Stimulated activated CD4-positive, alpha-beta T cell treated with anti-CD3 and anti-CD28 coated beads, Interleukin-2, amount 100 ng/mL, for 4 hours (primary cell): ENCODE results near the gene EI24.
A peak's percentile ranks its signal among the peaks of the same experiment; 100 is the strongest.
"Not testable (repeated sequence)": the region's sequence is repeated elsewhere in the genome, so short reads cannot be mapped to it uniquely, and the experiment has no call there.

Experiments
- DNase-seq: peaks from one replicate; pipeline ENCODE4 v3.0.0-alpha.2; 2020; ENCODE audit warnings: low read depth

The EI24 gene

DNA sequence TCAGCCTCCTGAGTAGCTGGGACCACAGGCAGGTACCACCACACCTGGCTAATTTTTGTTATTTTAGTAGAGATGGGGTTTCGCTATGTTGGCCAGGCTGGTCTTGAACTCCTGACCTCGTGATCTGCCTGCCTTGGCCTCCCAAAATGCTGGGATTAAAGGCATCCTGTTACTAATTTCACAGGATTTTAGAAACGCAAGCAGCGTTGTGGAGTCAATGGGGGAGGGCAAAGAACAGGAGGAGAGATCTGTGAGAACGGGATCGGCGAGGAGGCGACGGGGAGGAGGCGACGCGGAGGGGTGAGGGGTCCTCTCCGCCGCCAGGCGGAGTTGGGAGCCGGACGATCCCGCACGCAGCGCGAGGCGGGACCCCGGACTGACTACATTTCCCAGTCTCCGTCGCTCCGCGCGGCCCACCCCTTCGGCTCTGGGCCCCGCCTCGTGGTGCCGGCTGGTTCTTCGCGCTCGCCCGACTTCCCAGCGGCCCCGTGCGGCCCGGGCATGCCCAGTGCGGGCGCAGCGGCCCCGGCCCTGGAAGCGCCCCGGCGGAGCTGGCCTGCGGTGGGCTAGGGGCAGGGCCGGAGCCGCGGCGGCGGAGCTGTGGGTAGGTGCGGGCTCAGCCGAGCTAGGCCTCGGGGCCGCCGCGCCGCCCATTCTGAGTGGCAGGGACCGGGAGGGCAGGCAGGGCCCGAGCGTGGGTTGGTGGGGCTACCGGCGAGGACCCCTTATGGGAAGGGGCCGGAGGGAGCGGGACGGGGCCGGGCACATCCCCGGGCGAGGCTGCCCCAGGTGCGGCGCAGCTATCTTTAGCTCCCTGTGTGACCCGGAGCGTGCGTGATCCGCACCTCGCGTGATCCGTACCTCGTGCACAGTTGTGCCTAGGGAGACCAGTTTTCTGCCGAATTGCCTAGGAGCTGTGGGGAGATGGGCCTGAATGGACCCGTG lies at the start of gene EI24:
Gene EI24, plus strand, starts transcription at position 508 of the 945 bp plus-strand sequence. CDS start 3,051 bp downstream, outside the sequence.
- peak; percentile 85 for DNase-seq

DNA sequence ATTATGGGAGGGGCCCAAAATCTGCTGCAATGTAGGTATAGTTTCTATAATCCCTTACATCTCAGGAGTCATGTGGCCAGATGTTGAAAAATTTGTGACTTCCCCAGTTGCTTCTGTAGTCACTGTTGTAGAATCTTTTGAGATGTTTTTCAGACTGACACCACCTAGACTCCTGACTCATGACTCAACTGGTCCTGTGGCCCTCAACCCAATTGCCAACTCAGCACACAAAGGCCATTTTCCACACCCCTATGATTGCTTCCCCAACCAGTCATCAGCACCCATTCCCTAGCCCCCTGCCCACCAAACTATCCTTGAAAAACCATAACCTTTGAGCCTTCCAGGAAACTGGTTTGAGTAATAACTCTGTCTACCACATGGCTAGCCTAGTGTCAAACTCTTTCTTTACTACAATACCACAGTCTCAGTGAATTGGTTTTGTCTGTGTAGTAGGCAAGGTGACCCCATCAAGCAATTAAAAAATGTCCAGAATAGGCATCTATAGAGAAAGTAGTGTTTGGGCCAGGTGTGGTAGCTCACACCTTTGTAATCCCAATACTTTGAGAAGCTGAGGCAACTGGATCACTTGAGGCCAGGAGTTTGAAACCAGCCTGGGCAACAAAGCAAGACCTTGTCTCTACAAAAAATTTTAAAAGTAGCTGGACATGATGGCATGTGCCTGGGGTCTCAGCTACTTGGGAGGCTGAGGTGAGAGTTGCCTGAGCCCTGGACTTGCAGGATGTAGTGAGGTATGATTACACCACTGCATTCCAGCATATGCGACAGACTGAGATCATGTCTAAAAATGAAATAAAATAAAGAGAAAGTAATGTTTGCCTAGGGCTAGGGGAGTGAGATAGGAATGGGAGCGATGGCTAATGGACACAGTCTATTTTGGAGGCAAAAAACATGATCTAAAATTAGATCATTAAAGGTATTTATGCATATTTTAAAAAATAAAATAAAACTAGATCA lies 49.1 kb upstream of the EI24 start:
- no peak for DNase-seq

DNA sequence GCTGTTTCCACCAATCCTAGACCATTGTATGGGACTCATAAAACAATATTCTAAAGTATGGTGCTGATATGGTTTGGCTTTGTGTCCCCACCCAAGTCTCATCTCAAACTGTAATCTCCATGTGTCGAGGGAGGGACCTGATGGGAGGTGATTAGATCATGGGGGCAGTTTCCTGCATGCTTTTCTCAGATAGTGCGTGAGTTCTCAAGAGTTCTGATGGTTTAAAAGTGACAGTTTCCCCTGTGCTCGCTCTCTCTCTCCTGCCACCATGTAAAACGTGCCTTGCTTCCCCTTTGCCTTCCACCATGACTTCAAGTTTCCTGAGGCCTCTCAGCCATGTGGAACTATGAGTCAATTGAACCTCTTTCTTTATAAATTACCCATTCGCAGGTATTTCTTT lies 44.0 kb upstream of the EI24 start:
- DNase-seq: no peak

DNA sequence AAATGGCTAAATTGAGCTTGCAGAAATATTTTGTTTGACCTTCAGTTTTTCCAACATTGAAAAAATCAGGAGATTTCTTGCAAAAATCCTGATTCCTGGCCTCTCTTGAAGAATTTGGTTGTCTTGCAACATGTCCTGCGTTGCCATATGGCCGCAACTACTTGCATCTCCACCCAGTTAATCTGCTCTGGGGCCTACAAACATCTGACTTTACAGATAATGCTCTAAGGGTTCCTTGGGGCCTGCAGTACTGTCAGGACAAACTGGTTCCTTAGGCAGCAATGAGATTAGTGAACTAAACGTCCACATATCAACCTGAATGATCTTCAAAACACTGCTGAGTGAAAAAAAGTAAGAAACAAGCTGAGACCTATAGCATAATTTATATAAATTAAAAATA lies 36.6 kb upstream of the EI24 start:
- no peak for DNase-seq

DNA sequence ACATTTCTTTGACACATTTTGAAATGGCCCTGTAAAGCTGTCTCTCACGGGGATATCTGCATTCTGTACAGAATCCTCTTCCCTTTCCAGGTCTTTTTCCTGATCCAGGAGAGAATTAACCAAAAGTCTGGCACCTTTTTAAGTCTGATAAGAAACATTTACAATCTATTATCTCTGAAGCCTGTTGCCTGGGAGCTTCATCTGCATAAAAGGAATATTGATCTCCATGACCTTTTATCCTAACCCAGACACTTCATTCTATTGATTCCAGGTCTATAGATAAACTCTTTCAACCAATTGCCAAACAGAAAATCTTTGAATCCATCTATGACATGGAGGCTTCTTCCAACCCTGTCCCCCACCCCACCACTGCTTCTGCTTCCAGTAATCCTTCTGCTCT lies 33.7 kb upstream of the EI24 start:
- no peak for DNase-seq

DNA sequence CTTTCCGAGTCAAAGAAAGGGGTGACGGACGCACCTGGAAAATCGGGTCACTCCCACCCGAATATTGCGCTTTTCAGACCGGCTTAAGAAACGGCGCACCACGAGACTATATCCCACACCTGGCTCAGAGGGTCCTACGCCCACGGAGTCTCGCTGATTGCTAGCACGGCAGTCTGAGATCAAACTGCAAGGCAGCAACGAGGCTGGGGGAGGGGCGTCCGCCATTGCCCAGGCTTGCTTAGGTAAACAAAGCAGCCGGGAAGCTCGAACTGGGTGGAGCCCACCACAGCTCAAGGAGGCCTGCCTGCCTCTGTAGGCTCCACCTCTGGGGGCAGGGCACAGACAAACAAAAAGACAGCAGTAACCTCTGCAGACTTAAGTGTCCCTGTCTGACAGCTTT lies 32.4 kb upstream of the EI24 start:
- DNase-seq: not testable (repeated sequence)

DNA sequence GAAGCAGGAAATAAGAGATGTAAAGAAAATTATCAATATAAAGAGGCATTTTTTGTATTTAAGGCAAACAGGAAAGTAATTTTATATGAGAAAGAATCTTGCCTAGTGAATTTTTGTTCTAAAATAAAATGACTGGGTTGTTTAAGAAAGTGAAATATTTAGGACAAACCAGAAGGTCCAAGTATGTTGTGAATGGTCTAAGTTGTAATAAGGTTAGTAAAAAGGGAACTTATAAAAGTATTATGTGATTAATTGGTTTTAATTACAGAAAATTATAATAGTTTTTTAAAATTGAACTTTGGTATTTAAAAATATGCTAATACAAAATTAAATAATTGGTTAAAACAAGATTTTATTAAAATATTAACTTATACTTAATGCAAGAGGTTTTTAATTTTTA lies 26.6 kb upstream of the EI24 start:
- no peak for DNase-seq

DNA sequence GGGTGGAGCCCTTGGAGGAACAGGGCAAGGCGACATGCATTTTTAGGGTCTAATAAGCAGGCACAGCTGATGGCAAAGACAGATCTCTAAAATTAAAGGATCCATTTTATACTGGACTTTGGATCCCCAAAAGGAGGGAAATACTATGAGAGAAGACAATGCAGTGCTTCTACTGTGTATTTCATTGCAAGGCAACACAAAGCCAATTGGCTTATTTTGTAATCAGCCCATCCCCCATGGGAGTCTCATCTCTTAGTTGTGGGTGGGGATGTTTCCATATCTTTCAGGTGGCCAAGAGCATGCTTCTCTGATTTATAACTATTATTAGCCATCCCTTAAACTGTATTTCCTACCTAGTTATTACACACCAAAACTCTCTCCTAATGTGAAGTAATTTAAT lies 18.5 kb upstream of the EI24 start:
- no peak for DNase-seq

DNA sequence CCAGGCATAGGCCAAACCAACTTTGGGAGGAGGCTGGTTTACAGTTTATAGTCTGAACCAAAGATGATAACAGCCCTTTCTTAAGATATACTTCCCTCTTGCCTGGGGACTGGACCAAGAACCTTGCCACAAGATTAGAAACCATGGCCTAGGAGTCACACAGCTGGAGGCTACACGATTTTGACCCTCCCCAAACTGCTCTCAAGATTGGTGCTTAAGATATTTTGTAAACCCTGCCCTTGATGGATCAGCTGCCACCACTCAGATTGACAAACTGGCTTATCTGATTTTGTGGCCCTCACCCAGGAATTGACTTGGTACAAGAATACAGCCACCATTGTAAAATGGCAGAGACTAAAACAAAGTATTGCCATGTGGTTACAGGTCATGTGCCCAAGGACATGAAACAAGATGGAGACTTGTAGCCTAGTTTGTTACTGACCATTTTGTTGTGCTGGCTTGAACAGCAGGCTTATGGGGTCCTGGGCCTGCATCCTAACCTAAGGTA lies 17.4 kb upstream of the EI24 start:
- DNase-seq: no peak

DNA sequence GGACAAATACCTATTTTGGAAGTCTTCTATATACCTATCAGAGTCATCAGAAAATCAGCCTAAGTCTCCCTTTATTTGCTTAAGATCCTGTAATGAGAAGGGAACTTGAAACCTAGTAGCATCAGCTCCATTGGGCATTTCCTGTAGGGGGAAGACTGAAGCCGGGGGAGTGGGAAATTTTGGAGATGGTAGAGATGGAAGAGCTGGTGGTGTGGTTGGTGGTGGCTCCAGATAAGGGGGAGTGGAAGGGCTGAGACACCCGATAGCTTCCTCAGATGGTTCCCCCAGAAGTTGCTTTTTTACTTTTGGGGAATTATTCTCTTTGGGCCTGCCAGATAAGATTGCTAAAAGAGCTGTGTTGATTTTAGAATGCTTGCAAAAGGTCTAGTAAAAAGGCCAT lies 16.4 kb upstream of the EI24 start:
- DNase-seq: no peak

DNA sequence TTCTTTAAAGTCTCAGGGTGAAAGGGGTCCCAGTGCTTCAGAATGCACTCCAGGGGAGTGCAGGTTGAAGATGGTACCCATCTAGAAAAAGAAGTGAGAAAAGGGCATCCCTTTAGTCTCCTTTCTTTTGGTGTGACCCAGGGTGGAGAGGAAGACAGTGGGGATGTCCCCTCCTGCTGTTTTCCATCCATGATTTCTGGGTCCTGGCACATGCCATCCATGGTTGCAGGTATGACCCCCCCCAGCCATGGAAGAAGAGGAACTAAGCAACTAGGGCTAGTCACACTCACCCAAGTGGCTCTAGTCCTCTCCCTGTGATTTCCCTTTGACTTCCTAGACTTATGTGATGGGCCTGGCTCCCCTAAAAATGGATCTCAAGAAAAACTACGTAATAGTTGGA lies 15.9 kb upstream of the EI24 start:
- no peak for DNase-seq

DNA sequence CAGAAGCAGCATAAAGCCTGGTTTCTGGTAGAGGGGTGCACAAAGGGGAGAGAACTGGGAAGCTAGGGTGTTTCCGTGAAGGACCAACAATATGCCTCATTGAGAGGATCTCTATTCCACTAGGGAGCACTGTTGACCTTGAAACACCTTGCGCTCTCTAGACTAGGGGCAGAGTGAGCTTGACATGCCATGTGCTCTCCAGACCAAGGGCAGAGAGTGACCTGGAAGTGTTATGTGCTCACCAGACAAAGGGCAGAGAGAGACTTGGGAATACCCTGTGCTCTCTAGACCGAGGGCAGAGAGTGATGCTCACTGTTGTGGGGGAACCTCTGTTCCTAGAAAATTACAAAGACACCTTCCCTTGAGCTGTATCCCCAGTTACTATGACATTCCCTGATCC lies 15.2 kb upstream of the EI24 start:
- no peak for DNase-seq

DNA sequence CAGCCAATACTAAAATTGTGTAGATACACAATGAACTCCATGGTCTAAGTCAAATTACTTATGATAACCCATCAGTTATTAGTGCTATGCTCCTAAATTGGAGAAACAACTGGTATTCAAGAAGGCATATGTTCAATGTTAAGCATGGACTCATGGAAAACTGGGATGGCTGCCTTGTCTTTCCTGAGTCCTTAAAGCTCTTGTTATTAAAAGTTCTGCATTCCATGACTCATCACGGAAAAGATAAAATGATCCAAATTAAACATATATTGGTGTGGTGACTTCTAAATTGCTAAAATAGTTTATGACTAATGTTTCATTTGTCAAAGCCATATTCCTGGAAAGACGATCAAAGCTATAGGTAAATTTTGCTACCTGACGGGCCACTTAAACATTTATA lies 9.4 kb upstream of the EI24 start:
- no peak for DNase-seq

DNA sequence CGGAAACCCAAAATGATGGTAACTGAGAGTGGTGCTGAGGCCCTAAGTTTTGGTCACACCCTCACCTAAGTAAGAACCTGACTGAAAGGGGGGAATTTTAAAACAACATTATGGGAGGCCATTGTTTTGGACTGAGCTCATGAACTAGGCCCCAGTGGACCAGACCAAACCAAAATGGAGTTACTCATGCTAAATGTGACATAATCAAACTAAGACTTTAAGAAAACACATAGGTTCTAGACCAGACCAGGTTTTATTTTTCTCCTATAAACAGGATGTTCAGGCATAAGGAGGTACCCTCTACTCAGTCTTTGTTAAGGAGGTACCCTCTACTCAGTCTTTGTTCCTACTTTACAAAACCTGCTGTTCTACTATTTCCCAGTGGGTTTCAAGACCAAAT lies 7.4 kb upstream of the EI24 start:
- no peak for DNase-seq

DNA sequence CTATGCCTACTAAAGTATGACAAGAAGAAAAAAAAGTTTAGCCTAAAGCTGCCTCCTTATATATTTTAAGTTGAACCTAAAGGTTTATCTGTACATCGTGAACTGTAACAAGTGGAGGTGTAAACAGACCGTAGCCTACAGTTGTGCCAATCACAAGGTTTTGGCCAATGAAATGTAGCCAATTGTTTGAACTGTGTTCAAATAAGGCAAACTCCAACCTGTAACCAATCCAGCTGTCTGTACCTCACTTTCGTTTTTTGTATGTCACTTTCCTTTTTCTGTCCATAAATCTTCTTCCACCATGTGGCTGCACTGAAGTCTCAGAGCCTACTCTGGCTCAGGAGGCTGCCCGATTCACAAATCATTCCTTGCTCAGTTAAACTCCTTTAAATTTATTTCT lies 6.8 kb upstream of the EI24 start:
- no peak for DNase-seq

DNA sequence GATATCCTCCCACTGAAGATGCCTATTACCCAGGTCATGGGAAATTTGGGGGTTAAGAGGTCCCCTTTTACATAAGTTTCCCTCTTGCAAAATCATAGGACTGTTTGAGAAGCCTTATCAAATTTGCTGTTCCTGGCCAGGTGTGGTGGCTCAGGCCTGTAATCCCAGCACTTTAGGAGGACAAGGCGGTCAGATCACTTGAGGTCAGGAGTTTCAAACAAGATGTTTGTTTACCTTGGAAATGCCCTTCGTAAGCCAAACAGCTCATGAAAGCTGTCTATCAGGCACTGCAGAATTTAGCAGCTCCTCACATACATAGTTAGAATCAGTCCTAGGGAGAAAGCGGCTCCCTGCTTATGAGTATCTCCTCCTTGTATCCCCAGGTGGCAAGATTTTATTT lies 4.9 kb upstream of the EI24 start:
- DNase-seq: no peak

DNA sequence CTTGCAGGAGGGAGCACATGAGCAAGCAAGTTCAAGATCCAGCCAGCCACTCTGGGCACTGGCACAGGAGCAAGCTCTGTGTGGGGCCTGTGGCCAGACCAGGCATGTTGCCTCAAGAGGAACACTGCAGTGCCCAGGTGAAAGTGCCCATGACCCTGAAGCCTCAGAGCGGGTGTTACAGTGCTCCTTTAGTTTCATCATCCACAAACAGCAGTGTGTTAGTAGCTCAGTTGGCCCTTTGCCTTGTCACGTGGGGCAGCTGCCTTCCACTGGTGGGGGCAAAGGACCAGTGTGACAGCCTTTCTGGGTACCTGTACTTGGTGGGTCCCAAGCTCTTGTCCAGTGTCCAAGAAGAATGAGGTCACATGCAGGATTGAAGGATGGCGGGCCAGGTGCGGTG lies 3.0 kb upstream of the EI24 start:
- no peak for DNase-seq

DNA sequence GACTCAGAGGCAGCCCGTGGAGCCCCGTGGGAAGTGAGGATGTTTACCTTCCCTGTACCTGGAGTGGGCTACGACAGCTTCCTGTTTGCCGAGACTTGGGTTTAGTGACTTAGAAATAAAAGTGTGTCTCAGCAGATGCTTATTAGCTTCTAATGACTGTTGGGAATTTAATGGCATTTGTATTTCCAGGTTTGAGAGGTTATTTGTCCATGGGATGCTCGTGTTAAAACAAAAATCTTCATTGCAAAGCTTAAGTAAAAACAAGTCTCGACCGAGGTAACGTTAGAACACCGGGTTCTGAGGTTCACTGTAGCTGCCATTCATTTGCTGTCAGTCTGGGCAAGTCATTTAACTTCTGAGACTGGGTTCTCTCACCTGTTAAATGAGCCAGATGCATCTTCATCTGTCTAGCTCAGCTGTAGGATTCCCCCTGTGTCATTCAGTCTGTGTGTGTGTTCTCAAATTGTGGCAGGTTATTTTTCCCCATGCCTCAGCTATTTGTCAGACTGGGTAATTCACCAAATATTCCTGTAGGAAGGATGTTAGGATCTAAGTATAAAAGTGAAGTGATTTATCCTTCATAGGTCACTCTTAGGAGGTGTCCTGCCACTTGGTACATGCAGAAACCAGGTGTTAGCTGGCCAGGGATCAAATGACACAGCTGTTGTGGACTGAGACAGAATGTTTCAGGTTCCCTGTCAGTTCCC lies 791 bp downstream of the EI24 start:
- no peak for DNase-seq

DNA sequence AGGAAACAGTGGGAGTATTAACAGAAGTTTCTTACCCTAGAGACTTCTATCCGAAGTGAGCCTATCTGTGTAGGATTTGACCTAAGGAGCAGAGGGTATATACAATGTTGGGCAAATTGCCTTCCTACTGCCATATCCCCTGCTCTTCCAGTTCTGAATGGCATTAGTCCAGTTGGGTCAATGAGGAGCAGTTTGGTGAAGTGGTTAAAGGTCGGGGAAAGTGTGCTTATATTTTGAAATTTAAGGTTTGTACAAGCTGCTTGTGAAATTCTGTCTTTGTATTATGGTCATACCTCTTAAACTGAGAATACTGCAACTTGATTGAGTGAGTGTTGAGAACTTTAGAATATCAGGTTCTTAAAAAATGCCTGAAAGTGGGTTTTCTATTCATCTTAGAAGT lies 1.7 kb downstream of the EI24 start:
- DNase-seq: no peak

DNA sequence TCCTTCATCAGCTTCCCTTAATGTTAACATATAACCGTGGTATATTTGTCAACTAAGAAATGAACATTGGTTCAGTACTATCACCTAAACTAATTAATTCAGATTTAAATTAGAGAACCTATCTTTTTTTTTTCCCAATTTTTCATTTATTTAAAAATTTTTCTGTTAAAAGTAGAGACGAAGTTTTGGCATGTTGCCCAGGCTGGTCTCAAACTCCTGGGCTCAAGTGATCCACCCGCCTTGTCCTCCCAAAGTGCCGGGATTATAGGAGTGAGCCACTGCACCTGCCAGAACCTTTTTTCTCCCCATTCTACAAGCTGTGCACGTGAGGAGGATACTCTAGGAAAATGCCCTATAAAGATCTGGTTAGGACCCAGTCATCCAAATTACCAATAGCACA lies 3.6 kb downstream of the EI24 start:
- DNase-seq: no peak

DNA sequence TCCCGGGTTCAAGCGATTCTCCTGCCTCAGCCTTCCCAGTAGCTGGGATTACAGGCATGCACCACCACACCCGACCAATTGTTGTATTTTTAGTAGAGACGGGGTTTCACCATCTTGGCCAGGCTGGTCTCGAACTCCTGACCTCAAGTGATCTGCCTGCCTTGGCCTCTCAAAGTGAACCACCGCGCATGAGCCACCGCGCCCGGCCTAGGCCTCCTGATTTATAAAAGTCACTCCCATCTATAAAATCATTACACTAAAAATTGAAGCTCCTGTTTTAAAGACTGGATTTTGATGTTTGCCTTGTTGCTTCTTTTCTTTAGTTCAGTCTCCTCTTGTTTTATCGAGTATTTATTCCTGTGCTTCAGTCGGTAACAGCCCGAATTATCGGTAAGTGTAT lies 7.9 kb downstream of the EI24 start:
- DNase-seq: not testable (repeated sequence)

DNA sequence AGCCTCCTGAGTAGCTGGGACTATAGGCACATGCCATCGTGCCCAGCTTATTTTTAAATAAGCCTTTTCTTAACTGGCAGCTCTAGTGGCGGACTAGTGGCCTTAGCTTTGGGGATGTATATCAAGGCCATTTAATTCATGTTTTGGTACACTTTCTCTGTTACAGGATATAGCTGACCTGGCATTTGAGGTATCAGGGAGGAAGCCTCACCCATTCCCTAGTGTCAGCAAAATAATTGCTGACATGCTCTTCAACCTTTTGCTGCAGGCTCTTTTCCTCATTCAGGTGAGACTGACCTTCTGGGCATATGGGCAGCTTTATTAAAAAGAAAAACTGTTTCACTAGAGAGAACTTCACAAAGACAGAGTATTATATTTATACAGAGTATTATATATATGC lies 9.5 kb downstream of the EI24 start:
- DNase-seq: no peak
